Measurements from ENCODE around the gene DDB1.
"Not testable (repeated sequence)": the region's sequence is repeated elsewhere in the genome, so short reads cannot be mapped to it uniquely, and the experiment has no call there.

DDB1 gene

DNA sequence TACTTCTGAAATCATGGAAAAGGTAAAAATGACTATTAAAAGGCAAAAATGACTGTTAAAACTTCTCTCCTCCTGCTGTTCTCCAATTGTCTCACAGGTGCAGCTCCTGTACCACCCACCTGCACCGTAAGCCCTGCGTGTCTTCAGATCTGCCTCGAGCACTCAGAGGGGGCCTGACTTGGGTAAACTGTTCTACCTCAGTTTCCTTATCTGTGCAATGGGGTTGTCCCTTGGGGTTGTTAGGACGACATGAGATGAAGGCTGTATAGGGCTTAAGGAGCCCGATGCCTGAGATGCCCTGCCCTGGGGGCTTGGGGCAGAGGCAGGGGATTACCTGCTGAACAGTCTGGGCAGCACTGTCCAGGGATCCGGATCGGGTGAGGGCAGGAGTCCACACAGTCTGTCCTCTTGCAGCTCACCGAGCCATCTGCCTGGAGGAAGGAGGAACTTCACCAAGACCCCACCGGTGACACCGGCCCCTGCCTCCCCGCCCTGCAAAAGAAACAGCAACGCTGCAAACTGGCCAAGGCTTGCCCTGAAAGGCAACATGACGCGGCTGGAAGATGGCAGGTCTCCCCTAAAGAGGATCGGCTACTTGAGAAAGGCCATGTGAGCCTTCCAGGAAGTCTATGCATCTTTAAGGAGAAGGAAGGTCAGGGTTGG is 64.2 kb downstream of the DDB1 start:
- DNase-seq (ENCODE audit: low read depth), result no peak

- DNase-seq (ENCODE audit: low read depth), result no peak
Measured at GRCh38 chr11:61267437-61267841, 65.5 kb downstream of the DDB1 start.

DNA sequence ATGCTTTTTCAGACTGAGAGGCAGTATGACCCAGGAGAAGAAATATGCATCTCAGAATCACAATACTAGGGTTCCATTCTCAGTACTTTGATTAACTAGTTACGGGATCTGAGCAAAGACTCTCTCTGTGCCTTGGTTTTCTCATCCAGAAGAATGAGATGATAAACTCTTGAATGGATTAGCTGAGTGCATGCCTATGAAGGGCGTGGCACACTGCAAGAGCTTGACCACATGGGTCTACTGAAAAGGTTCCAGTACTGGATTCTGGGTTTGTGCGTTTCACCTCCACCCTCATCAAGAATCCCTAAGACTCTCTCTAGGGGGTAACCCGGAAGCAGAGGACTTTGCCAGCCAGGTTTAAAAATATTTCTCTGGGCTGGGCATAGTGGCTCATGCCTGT is 66.3 kb downstream of the DDB1 start:
- no peak for DNase-seq (ENCODE audit: low read depth)

DNA sequence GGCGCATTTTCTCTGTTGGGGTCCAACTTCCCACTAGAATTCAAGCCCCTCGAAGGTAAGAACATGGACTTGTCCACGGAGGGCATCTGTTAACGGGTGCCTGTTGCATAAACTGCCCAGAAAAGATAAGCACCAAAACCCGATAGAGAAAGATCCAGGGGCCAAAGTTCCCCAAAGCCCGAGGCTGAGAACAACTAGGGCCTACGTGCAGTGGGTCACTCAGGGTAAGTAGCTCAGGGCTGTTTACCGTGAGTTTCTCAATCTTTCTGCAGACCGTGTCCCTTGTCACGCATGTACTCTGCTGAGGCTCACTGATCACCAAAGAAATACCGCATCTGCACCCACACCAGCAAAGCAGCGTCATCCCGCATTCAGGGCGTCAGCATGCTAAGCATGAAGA is 67.5 kb downstream of the DDB1 start:
- DNase-seq (ENCODE audit: low read depth), result no peak

DNA sequence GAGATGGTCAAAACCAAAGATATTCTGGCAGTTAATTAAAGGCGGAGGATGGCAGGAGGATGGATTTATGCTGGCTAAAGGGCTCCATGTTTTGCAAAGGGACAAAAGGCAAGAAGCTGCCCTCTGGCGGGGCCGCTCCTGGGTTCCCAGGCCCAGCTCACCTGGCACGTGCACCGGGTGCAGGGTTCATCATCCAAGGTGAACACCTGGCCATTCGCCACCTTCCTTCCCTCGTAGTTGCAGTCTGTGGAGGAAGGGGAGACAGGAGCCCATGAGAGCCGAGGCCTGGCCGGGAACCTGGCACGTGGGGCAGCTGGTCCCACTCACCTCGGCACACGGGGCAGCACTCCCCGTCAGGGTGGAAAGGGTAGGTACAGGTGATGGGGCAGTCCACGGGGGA is 68.1 kb downstream of the DDB1 start:
- DNase-seq (ENCODE audit: low read depth), result no peak

GRCh38 chr11:61264371-61264770 is 68.5 kb downstream of the DDB1 start:
- DNase-seq (ENCODE audit: low read depth), result no peak

GRCh38 chr11:61259363-61259762 is 73.5 kb downstream of the DDB1 start:
- no peak for DNase-seq (ENCODE audit: low read depth)

DNA sequence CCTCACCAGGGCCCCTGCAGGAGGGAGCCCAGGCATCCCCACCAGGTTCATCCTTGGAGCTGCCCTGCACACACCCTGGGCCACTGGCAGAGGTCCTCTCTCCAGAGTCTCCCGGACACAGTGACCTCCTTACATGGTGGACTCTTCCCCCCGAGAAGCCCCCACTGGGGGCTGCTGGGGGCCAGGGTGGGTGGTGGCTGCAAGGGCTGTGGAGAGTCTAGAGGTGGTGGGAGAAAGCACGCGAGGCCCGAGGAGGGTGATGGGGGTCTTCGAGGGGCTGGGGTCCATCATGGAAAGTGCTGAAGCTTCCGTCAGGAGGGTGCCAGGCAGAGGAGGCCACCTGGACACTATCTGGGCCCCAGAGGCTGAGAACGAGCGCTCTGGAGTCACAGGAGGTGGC is 74.4 kb downstream of the DDB1 start:
- no peak for DNase-seq (ENCODE audit: low read depth)

DNA sequence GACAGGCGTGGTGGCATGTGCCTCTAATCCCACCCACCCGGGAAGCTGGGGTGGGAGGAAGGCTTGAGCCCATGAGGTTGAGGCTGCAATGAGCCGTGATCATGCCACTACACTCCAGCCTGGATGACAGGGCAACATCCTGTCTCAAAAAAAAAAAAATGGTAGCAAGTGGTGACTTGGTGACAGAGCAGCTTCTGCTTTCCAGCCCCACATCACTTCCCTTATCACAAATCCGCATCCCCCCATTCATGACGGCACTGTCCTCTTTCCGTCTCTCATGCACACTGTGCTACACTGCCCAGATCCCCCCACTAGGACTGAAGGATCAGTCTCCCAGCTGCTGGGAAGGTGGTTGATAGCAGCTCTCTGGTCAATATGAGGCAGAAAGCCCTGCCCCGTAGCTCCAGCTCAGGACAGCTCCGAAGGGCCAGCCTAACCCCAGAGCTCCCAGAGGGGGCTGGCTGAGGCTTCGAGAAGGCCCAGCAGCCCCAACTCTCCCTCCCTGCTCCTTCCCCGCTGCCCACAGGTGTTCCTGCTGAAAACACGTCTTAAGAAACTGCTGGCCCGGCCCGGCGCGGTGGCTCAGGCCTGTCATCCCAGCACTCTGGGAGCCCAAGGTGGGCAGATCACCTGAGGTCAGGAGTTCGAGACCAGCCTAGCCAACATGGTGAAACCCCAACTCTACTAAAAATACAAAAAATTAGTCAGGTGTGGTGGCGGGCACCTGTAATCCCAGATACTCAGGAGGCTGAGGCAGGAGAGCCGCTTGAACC is 76.0 kb downstream of the DDB1 start:
- DNase-seq (ENCODE audit: low read depth), result no peak

DNA sequence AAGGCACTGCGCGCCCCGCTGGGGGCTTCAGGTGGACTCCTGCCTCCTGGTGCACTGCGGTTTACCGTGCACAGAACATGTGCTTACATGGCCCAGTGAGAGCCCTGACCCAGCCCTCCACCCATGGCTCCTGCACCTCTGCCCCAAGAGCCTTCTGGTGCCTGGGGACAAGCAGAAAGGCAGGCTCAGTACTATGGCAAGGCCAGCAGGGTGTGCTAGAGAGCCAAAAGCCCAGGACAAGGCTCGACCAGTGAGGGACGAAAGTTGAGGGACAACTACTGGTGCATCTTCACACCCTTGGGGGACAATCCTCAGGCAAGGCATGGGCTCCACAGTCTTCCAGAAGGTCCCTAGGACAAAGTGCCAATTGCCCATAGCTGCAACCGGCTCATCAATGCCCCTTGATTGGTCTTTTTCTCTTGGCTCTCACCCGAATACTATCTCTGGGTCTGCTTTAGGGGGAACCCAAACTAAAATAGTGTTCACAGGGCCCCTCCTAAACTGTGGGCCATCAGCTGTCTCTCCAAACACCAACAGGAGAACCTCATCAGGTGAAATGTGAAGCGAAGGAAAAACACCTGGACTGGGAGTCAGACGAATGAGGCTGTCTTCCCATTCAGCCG is 78.4 kb downstream of the DDB1 start:
- peak; percentile 36 for DNase-seq (ENCODE audit: low read depth)

- not testable (repeated sequence) for DNase-seq (ENCODE audit: low read depth)
Measured at GRCh38 chr11:61252332-61252731, 80.6 kb downstream of the DDB1 start.

DNA sequence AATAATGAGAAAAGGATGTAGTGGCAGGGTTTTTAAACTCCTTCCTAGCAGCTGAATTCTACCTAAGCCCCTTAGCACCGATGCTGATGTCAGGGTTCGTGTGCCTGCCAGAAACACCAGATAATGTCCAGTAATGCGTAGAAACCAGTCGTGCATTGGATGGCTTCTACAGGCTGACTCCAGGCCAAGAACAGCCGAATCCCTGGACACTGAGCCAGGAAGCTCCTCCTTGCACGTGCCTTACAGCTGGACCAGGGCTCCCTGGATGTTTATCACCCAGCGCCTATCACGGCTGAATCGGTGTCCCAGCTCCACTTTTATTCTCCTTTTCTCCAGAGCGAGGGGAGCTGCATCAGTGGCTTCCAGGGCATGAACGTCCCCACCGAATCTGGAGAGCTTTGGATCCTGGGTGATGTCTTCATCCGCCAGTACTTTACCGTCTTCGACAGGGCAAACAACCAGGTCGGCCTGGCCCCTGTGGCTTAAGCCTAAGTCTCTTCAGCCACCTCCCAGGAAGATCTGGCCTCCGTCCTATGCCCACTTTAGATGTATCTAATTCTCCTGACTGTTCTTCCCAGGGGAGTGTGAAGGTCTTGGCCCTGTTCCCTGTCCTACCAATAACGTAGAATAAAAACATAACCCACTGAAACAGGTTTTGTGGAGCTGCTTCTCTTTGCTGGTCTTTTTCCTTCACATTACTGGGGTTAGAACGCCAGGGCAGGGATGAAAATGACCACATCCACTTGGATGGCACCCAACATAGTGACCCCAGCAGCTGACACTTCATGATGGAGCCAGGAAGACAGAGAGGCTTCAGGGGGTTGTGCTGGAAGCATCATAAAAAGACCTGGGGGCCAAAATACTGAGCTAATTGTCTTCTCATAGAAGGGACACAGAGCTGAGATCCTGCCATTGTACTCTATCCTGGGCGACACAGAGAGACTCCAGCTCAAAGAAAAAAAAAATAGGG is 81.8 kb downstream of the DDB1 start:
- not testable (repeated sequence) for DNase-seq (ENCODE audit: low read depth)

All from stimulated activated CD4-positive, alpha-beta T cell treated with anti-CD3 and anti-CD28 coated beads, Interleukin-2, amount 100 ng/mL, for 4 hours (primary cell).